Spleen (tissue), 7 donors: ENCODE data around the gene RPS6KC1.

Experiments used
- CTCF ChIP-seq, 11 experiments: fragments of 200-600 bp in 7 of 11; fragments of 450-650 bp in 4 of 11; sonication (generic) in 4 of 11; IDR thresholded peaks in 8 of 11; conservative IDR thresholded peaks in 3 of 11; 1 replicate in 7 of 11; 2 replicates in 4 of 11; pipeline versions ENCODE4 v1.4.0 to v1.8.0; 2016 to 2021; ENCODE audit warnings: antibody characterized with exemption in 11 of 11, inconsistent platforms in 4 of 11, mild to moderate bottlenecking in 1 of 11
- POLR2AphosphoS5 ChIP-seq, 3 donors: sonication (generic); formaldehyde crosslinking; IDR thresholded peaks; one replicate each; pipeline ENCODE4 v1.5.1; 2017; ENCODE audit warnings: antibody characterized with exemption in 3 of 3
- donor health status: DM: no; HTN: no; CAD: no; lungs with moderate emphysema.
- donor health status: DM: no; HTN: no; CAD: no.
- donor health status: DM: no; HTN: no; CAD: no.

- no peak for TF ChIP-seq CTCF (IDR thresholded peaks at IDR 0.05 in 8 of 11, conservative IDR thresholded peaks at IDR 0.05 in 3 of 11)
- TF ChIP-seq POLR2AphosphoS5 (IDR thresholded peaks at IDR 0.05) = no peak
These were observed 76.0 kb downstream of the RPS6KC1 start for GRCh38 chr1:213127074-213127473.
